H1 (cell line): Measurements from ENCODE around the gene COL4A2.

Experiments
- ATF2 ChIP-seq: IDR thresholded peaks from 2 replicates; pipeline ENCODE4 v1.6.1; 2012; ENCODE audit warnings: low read length, inconsistent platforms
- CTCF ChIP-seq, 3 experiments: IDR thresholded peaks; 1 replicate in 2 of 3; 2 replicates in 1 of 3; pipeline versions ENCODE4 v1.5.1 to v1.6.1; 2011; ENCODE audit warnings: low read length in 3 of 3, mild to moderate bottlenecking in 3 of 3, inconsistent platforms in 2 of 3, low read depth in 1 of 3, moderate library complexity in 1 of 3; ENCODE audit not compliant: insufficient read depth in 1 of 3; ENCODE audit errors: control extremely low read depth in 1 of 3
- EGR1 ChIP-seq: IDR thresholded peaks from 2 replicates; pipeline ENCODE4 v1.6.1; 2011; ENCODE audit warnings: low read depth, low read length, borderline replicate concordance
- EZH2 ChIP-seq: fragments of 200-600 bp; sonication (generic); IDR thresholded peaks from 2 replicates; pipeline ENCODE4 v1.7.1; 2012; ENCODE audit warnings: low read depth, mild to moderate bottlenecking, moderate library complexity, low read length, inconsistent platforms; ENCODE audit not compliant: severe bottlenecking
- FOSL1 ChIP-seq: IDR thresholded peaks from 2 replicates; pipeline ENCODE4 v1.6.1; 2011; ENCODE audit warnings: mild to moderate bottlenecking, low read depth, low read length, moderate library complexity; ENCODE audit not compliant: insufficient read depth
- MAX ChIP-seq: IDR thresholded peaks from 2 replicates; pipeline ENCODE4 v1.6.1; 2012; ENCODE audit warnings: inconsistent platforms
- POLR2AphosphoS5 ChIP-seq: IDR thresholded peaks from 2 replicates; pipeline ENCODE4 v1.6.1; 2011; ENCODE audit warnings: low read depth, low read length
- POU5F1 ChIP-seq: IDR thresholded peaks from 2 replicates; pipeline ENCODE4 v1.6.1; 2011; ENCODE audit warnings: low read depth, mild to moderate bottlenecking, low read length, moderate library complexity
- RNF2 ChIP-seq: fragments of 200-900, 300-1000 bp; sonication (generic); IDR thresholded peaks from 2 replicates; pipeline ENCODE4 v1.7.1; 2016; ENCODE audit warnings: borderline replicate concordance, low read depth, mild to moderate bottlenecking, antibody characterized with exemption, low read length; ENCODE audit not compliant: poor library complexity, severe bottlenecking; ENCODE audit errors: missing control alignments
- RXRA ChIP-seq: IDR thresholded peaks from 2 replicates; pipeline ENCODE4 v1.6.1; 2011; ENCODE audit warnings: low read depth, mild to moderate bottlenecking, low read length, moderate library complexity; ENCODE audit not compliant: insufficient read depth
- SIN3A ChIP-seq, 2 experiments: IDR thresholded peaks in 1 of 2; conservative IDR thresholded peaks in 1 of 2; 2 replicates each; pipeline ENCODE4 v1.6.1; 2011 to 2012; ENCODE audit warnings: low read length in 2 of 2, improper control_type of control experiment in 1 of 2, low read depth in 1 of 2, mild to moderate bottlenecking in 1 of 2
- USF2 ChIP-seq: IDR thresholded peaks from 2 replicates; pipeline ENCODE4 v1.6.1; 2011; ENCODE audit warnings: low read length, improper control_type of control experiment
- YY1 ChIP-seq: IDR thresholded peaks from 2 replicates; pipeline ENCODE4 v1.6.1; 2011; ENCODE audit warnings: low read depth, mild to moderate bottlenecking, low read length

- TF ChIP-seq CTCF (IDR thresholded peaks at IDR 0.05; ENCODE audit: control extremely low read depth in 1 of 3, insufficient read depth in 1 of 3, low read depth in 1 of 3, low read length in 3 of 3) (no peak), POU5F1 (no peak), MAX (no peak), ATF2 (no peak), USF2 (no peak), EGR1 (no peak), SIN3A (conservative IDR thresholded peaks at IDR 0.05 in 1 of 2, IDR thresholded peaks at IDR 0.05 in 1 of 2; ENCODE audit: low read depth in 1 of 2, low read length in 2 of 2) (no peak), FOSL1 (no peak), RXRA (no peak), RNF2 (no peak), POLR2AphosphoS5 (no peak), EZH2 (no peak), YY1 (no peak)
Measured at GRCh38 chr13:110443622-110444225, 136.6 kb downstream of the COL4A2 start.
